Calu3 (cell line): ENCODE measurements around the gene MIAT. TPM values are rescaled to one million over a fixed set of nuclear protein-coding genes. Genes with fewer than 3 reads are reported as not detected.

ENCODE experiments used
- BruUV-seq: library from RNA; stranded (reverse); fragments of 400-500 nt; replicated peaks from 2 replicates; lab custom pipeline; 2021; lab: Mats Ljungman, UMichigan
- CTCF ChIA-PET: fragments of 300-600 bp; sonication (Branson Sonifier 250); formaldehyde crosslinking; loops from one replicate; lab custom pipeline; 2022; ENCODE audit warnings: antibody characterized with exemption; lab: Charles Lee
- DNase-seq: peaks from one replicate; pipeline ENCODE4 v3.0.0; 2022
- H3K27ac Mint-ChIP-seq: one replicate; pipeline ENCODE4 v1.8.0; 2022; ENCODE audit warnings: mixed read lengths; ENCODE audit not compliant: unreplicated experiment
- H3K27me3 Mint-ChIP-seq: one replicate; pipeline ENCODE4 v1.8.0; 2022; ENCODE audit warnings: mixed read lengths; ENCODE audit not compliant: unreplicated experiment
- H3K36me3 Mint-ChIP-seq: one replicate; pipeline ENCODE4 v1.8.0; 2022; ENCODE audit warnings: mild to moderate bottlenecking, moderate library complexity, mixed read lengths; ENCODE audit not compliant: insufficient read depth, unreplicated experiment
- H3K4me1 Mint-ChIP-seq: one replicate; pipeline ENCODE4 v1.8.0; 2022; ENCODE audit warnings: mild to moderate bottlenecking, low read depth, mixed read lengths; ENCODE audit not compliant: unreplicated experiment
- H3K4me3 Mint-ChIP-seq: one replicate; pipeline ENCODE4 v1.8.0; 2022; ENCODE audit warnings: mild to moderate bottlenecking, low read depth, moderate library complexity, mixed read lengths; ENCODE audit not compliant: unreplicated experiment
- H3K9me3 Mint-ChIP-seq: one replicate; pipeline ENCODE4 v1.8.0; 2022; ENCODE audit warnings: low read depth, mixed read lengths; ENCODE audit not compliant: unreplicated experiment
- CTCF ChIP-seq: fragments of 200-600 bp; IDR thresholded peaks from one replicate; pipeline ENCODE4 v1.8.0; 2022; ENCODE audit warnings: antibody characterized with exemption; ENCODE audit not compliant: unreplicated experiment
- intact Hi-C: fragments of 100-400 bp; cut with micrococcal nuclease; formaldehyde crosslinking; loops from one replicate; pipeline ENCODE4 v1.10.0; 2022; ENCODE audit not compliant: unreplicated experiment
- total RNA-seq: library from RNA; stranded (reverse); gene quantifications from 2 replicates; pipeline ENCODE4 v1.2.3, GENCODE V29; 2022

The MIAT gene
- total RNA-seq, 1 experiment from 2014 or later: 0.52 TPM

- Mint-ChIP-seq H3K9me3 (no peaks in the 10 kb centered on the region), H3K4me1 (no peaks in the 10 kb centered on the region), H3K4me3 (no peak overlapping the region), H3K27me3 (peaks cover 14% of the 10 kb centered on the region), H3K36me3 (no peaks in the 10 kb centered on the region), H3K27ac (no peak overlapping the region)
- CTCF ChIA-PET: no interaction called here
- no peak for TF ChIP-seq CTCF
- intact Hi-C loops: no loop called here
- no peak for DNase-seq
- no TSS peak for BruUV-seq
Measured at GRCh38 chr22:26692215-26692614, 34.8 kb downstream of the MIAT start.

GRCh38 chr22:26697151-26697550, 39.8 kb downstream of the MIAT start:
- Mint-ChIP-seq H3K36me3 (no peaks in the 10 kb centered on the region), H3K27ac (no peak overlapping the region), H3K9me3 (peaks cover 3% of the 10 kb centered on the region), H3K27me3 (peaks cover 2% of the 10 kb centered on the region), H3K4me3 (no peak overlapping the region), H3K4me1 (no peaks in the 10 kb centered on the region)
- CTCF ChIA-PET: no interaction called here
- BruUV-seq: no TSS peak
- no peak for TF ChIP-seq CTCF
- intact Hi-C loops: no loop called here
- DNase-seq: no peak

GRCh38 chr22:26700462-26700861, 43.1 kb downstream of the MIAT start:
- Mint-ChIP-seq H3K27me3 (no peaks in the 10 kb centered on the region), H3K4me3 (no peak overlapping the region), H3K36me3 (no peaks in the 10 kb centered on the region), H3K9me3 (peaks cover 3% of the 10 kb centered on the region), H3K27ac (no peak overlapping the region), H3K4me1 (no peaks in the 10 kb centered on the region)
- no peak for TF ChIP-seq CTCF
- intact Hi-C loops: no loop called here
- CTCF ChIA-PET: interaction anchor here (0.6 kb wide), 1 partner anchor 10 kb away, joined by 3 read pairs; no protein-coding TSS in a partner anchor
- no TSS peak for BruUV-seq
- no peak for DNase-seq

- Mint-ChIP-seq H3K4me1 (no peaks in the 10 kb centered on the region), H3K27ac (no peak overlapping the region), H3K9me3 (peaks cover 3% of the 10 kb centered on the region), H3K36me3 (no peaks in the 10 kb centered on the region), H3K27me3 (no peaks in the 10 kb centered on the region), H3K4me3 (no peak overlapping the region)
- intact Hi-C loops: no loop called here
- no TSS peak for BruUV-seq
- no peak for TF ChIP-seq CTCF
- DNase-seq: no peak
- CTCF ChIA-PET: interaction anchor here (0.6 kb wide), 5 partner anchors 9 to 602 kb away, joined by 3 to 6 read pairs (median 3); no protein-coding TSS in a partner anchor
Measured at GRCh38 chr22:26700886-26701285, 43.5 kb downstream of the MIAT start.
